GM21786 (cell line): ENCODE data around the gene RASSF7.
"Not testable (repeated sequence)": the region's sequence is repeated elsewhere in the genome, so short reads cannot be mapped to it uniquely, and the experiment has no call there.

Source experiments
- ATAC-seq: cut with Tn5 transposase; IDR thresholded peaks from one replicate; pipeline ENCODE4 v1.9.1; 2021; ENCODE audit not compliant: unreplicated experiment

The RASSF7 gene, protein sequence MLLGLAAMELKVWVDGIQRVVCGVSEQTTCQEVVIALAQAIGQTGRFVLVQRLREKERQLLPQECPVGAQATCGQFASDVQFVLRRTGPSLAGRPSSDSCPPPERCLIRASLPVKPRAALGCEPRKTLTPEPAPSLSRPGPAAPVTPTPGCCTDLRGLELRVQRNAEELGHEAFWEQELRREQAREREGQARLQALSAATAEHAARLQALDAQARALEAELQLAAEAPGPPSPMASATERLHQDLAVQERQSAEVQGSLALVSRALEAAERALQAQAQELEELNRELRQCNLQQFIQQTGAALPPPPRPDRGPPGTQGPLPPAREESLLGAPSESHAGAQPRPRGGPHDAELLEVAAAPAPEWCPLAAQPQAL

DNA sequence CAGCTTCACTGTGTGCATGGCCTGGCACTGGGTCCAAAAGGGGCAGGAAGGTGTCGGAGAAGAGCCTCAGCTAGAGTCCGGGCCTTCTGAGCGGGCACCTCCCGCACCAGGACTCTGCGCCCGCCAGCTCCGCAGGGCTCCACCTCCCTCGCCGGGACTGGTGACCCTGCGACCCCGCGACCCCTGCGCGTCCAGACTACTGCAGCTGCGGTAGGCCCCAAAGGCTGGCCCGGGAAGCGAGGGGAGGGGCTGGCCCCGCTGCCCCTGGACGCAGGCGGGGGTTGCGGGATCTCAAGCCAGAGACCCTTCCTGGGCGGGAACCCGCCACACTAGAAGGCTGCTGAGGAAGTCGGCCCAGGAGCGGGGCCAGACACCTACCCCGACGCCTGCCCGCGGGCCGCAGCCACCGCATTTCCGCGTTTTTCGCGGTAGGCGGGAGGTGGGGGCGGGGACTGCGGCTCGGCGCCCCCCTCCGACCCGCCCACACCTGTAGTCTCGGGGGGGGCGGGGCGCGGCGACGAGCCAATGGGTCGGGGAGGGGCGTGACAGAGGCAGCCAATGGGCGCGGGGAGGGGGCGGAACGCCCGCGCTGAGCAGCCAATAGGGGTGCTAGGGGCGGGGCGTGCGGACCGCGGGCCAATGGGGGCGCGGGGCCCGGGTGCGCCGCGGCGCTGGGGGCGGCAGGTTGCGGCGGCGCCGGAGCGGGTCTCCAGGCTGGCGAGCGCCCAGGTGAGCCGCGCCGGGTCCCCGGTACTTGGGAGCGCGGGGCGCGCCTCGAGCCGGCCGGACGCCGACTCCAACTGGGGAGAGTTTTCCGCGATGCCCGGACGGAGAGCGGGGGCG lies at the start of gene RASSF7, which contains the start of gene LMNTD2:
Gene RASSF7 (plus strand): TSS at position 666 of the 843 bp plus-strand sequence. CDS start 799 bp downstream, outside the sequence.
Gene LMNTD2 (minus strand): TSS at position 434 of the 843 bp plus-strand sequence. CDS start 22 bp downstream, at position 412.
- ATAC-seq: peak; percentile 69

GRCh38 chr11:512761-513595 lies 47.8 kb upstream of the RASSF7 start:
- no peak for ATAC-seq

GRCh38 chr11:514606-515005 lies 46.2 kb upstream of the RASSF7 start:
- ATAC-seq: no peak

- no peak for ATAC-seq
Observed at GRCh38 chr11:515131-515530, 45.6 kb upstream of the RASSF7 start.

GRCh38 chr11:516400-516799 lies 44.4 kb upstream of the RASSF7 start:
- ATAC-seq: no peak

- ATAC-seq: not testable (repeated sequence)
Observed at GRCh38 chr11:516918-517685, 43.7 kb upstream of the RASSF7 start.

- peak; percentile 42 for ATAC-seq
Observed at GRCh38 chr11:518463-519202, 42.1 kb upstream of the RASSF7 start.

DNA sequence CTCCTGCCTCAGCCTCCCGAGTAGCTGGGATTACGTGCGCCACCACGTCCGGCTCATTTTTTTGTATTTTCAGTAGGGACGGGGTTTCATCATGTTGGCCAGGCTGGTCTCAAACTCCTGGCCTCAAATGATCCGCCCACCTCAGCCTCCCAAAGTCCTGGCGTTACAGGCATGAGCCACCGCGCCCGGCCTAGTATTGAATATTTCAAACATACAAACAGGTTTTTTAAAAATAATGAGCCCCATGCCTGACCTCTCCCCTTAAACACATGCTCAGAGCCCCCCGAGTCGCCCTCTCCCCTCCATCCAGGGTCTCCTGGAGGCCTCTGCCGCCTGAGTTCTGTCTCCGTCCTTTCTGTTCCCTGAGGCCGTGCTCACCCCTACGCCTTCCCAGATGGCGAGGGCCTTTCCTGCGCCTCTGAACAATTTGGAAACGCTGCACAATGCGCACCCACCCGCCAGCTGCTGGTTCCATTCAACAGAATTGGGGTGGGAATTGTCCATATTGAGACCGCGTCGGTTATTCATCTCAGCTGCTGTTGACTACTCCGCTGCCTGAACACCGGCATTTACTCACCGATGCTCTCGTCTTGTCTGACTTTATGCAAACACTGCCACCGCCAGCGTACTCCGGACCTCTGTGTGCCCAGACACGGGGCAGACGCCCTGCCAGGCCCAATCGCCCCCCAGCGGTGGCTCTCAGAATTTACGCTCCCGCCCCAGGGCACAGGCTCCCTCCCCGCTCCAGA lies 40.2 kb upstream of the RASSF7 start:
- ATAC-seq: no peak

DNA sequence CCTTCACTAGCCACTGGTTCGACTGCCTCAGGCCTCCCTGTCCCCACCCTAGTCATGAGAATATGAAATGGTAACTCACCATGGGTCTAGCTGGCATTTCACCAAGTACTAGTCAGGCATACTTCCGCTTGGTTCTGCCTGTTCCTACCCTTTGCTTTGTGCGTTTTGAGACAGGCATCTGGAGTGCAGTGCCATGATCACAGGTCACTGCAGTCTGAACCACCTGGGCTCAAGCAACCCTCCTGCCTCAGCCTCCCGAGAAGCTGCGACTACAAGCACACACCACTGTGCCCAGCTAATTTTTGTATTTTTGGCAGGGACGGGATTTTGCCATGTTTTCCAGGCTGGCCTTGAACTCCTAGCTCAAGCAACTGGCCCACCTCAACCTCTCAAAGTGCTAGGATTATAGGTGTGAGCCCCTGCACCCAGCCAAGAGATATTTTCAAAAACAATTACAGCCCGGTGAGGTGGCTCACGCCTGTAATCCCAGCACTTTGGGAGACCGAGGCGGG lies 39.5 kb upstream of the RASSF7 start:
- ATAC-seq: no peak

GRCh38 chr11:526192-526591 lies 34.6 kb upstream of the RASSF7 start:
- ATAC-seq: no peak

GRCh38 chr11:528166-528814 lies 32.5 kb upstream of the RASSF7 start:
- ATAC-seq: no peak

- no peak for ATAC-seq
Observed at GRCh38 chr11:528815-529727, 31.7 kb upstream of the RASSF7 start.

DNA sequence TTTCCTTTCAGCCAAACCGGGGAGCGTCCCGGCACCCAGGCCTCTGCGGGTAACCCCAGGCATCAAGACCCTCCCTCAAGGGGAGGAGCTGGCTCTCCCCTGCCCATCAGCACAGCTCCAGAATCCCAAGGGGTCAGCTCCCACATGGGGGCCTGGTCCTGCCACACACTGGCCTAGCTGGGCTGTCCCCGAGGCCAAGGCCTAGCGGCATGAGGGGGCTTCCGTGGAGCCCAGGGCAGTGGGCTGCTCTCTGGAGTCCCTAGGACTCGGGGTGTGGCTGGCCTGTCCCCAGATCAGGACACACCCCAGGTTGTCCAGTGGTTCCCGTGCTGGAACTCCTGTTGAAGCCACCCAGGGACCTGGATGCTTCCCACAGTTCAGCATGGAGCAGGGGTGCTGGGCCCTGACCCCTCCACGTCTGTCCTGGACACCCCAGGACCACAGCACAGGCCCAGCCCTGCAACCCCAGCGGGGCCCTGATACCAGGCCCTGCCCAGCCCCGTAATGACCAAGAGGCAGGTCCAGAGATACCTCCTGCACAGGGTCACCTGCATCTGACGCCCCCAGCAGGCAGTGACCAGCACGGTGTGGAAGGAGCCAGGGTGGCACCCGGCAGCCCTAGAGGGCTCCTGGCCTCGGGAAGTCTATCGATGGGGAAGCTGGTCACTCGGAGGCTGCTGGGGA lies 30.9 kb upstream of the RASSF7 start:
- ATAC-seq: no peak

DNA sequence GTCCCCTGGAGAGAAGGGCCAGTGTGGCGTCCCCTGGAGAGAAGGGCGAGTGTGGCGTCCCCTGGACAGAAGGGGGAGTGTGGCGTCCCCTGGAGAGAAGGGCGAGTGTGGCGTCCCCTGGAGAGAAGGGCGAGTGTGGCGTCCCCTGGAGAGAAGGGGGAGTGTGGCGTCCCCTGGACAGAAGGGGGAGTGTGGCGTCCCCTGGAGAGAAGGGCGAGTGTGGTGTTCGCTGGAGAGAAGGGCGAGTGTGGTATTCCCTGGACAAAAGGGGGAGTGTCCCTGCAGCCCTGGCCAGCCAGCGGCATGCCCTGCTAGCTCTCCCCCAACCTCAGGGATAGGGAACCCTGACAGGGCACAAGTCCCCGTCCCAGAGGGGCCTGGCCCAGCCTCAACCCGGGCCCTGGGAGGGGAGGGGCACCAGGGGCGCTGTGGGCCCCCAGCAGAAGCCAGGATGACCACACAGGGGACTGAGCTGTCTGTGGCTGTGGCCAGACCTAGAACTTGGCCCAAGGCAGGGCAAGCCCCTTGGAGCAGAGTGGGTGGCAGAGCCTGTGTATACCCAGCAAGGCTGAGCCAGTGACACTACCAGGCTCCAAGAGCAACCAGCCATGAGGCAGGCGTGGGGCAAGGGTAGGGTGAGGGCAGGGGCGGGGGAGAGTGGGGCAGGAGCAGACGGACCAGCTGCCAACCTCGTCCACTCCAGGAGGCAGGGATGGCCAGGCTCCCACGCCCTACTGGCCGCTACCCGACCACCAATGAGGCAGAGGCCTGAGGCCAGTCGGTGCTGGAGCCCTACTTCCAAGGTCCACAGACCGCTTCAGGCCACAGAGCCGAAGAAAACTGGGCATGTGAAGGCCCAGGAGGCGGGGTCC lies 29.6 kb upstream of the RASSF7 start:
- ATAC-seq: no peak

DNA sequence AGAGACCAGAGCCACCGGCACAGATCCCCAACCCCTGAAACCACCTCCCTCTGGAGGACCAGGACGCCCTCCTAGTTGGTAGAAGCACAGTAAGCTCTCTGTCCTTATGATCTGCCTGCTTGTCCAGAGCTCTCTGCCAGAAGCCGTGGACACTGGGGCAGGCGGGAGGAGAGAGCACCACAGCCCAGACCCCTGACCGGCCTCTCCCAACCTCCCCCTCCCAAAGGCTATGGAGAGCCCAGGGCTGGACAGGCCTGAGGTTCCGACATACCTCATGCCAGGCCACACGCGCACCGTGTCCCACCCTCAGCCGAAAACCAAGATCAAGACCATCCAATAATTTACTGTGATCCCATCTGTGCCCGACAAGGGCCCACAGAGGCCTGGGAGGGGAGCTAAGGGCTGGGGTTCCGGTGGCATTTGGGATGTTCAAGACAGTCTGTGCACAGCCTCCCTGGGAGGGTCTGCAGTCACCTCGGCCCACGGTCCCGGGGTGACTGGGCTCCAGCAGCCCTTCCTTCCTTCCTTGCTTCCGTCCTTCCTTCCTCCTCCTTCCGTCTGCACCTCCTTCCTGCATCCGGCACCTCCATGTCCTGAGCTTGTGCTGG lies 28.7 kb upstream of the RASSF7 start:
- ATAC-seq: no peak
